Gastrocnemius medialis (tissue), 4 donors: ENCODE data around the gene SLC35B4.

ENCODE experiments used
- CTCF ChIP-seq, 5 experiments: fragments of 450-650 bp in 3 of 5; fragments of 200-600 bp in 2 of 5; sonication (generic) in 2 of 5; IDR thresholded peaks in 4 of 5; conservative IDR thresholded peaks in 1 of 5; 1 replicate in 4 of 5; 2 replicates in 1 of 5; pipeline ENCODE4 v1.5.1; 2016 to 2019; ENCODE audit warnings: antibody characterized with exemption in 5 of 5, mild to moderate bottlenecking in 3 of 5, moderate library complexity in 3 of 5
- POLR2A ChIP-seq, 2 donors: fragments of 450-650 bp; IDR thresholded peaks; one replicate each; pipeline ENCODE4 v1.6.1; 2017; ENCODE audit warnings: antibody characterized with exemption in 2 of 2, mild to moderate bottlenecking in 2 of 2, moderate library complexity in 2 of 2

- no peak for TF ChIP-seq CTCF (IDR thresholded peaks at IDR 0.05 in 4 of 5, conservative IDR thresholded peaks at IDR 0.05 in 1 of 5)
- TF ChIP-seq POLR2A (IDR thresholded peaks at IDR 0.05), result no peak
Measured at GRCh38 chr7:134337980-134338379, 21.2 kb upstream of the SLC35B4 start.
